DOHH2 (cell line): ENCODE measurements around the gene IPO9.

Source experiments
- H3F3A ChIP-seq: fragments of 200-600 bp; sonication (generic), shearing (Covaris generic); 2 replicates; pipeline ENCODE4 v1.6.0; 2016; ENCODE audit warnings: antibody characterized with exemption, mild to moderate bottlenecking; ENCODE audit not compliant: control insufficient read depth, insufficient read depth
- H3K27ac ChIP-seq: fragments of 200-600 bp; sonication (generic); 2 replicates; pipeline ENCODE4 v1.5.1; 2014; ENCODE audit warnings: low read depth, mild to moderate bottlenecking, low read length, moderate library complexity
- H3K27me3 ChIP-seq: fragments of 200-600 bp; sonication (generic); 2 replicates; pipeline ENCODE4 v1.6.1; 2014; ENCODE audit warnings: mild to moderate bottlenecking, low read length, mixed read lengths; ENCODE audit not compliant: control insufficient read depth
- H3K36me3 ChIP-seq: fragments of 200-600 bp; sonication (generic); 2 replicates; pipeline ENCODE4 v1.6.1; 2014; ENCODE audit warnings: mild to moderate bottlenecking, low read length, moderate library complexity, mixed read lengths; ENCODE audit not compliant: control insufficient read depth
- H3K4me1 ChIP-seq: fragments of 200-600 bp; sonication (generic); 2 replicates; pipeline ENCODE4 v1.6.1; 2014; ENCODE audit warnings: mild to moderate bottlenecking, low read length, mixed read lengths; ENCODE audit not compliant: control insufficient read depth
- H3K4me2 ChIP-seq: fragments of 200-600 bp; sonication (generic); 2 replicates; pipeline ENCODE4 v1.6.0; 2014; ENCODE audit warnings: mild to moderate bottlenecking, low read length, moderate library complexity
- H3K4me3 ChIP-seq: fragments of 200-600 bp; sonication (generic); 2 replicates; pipeline ENCODE4 v1.5.1; 2014; ENCODE audit warnings: mild to moderate bottlenecking, low read length, mixed read lengths
- H3K79me2 ChIP-seq: fragments of 200-600 bp; sonication (generic); 2 replicates; pipeline ENCODE4 v1.6.1; 2014; ENCODE audit warnings: mild to moderate bottlenecking, low read length, mixed read lengths; ENCODE audit not compliant: control insufficient read depth
- H3K9me2 ChIP-seq: fragments of 200-600 bp; sonication (generic); replicated peaks from 2 replicates; pipeline ENCODE4 v1.6.1; 2014; ENCODE audit warnings: mild to moderate bottlenecking, low read length, mixed read lengths; ENCODE audit not compliant: control insufficient read depth
- H3K9me3 ChIP-seq: fragments of 200-600 bp; sonication (generic); 2 replicates; pipeline ENCODE4 v1.6.1; 2014; ENCODE audit warnings: antibody characterized with exemption, low read length, mixed read lengths; ENCODE audit not compliant: control insufficient read depth, insufficient read depth
- H4K20me1 ChIP-seq: fragments of 200-600 bp; sonication (generic); 2 replicates; pipeline ENCODE4 v1.6.0; 2014; ENCODE audit warnings: low read depth, mild to moderate bottlenecking, antibody characterized with exemption, low read length, moderate library complexity; ENCODE audit not compliant: control insufficient read depth, insufficient read depth
- CTCF ChIP-seq: fragments of 200-600 bp; sonication (generic); IDR thresholded peaks from one replicate; pipeline ENCODE4 v1.5.1; 2014; ENCODE audit warnings: antibody characterized with exemption, mild to moderate bottlenecking, low read depth, low read length; ENCODE audit not compliant: poor library complexity, severe bottlenecking
- EZH2phosphoT487 ChIP-seq: fragments of 200-600 bp; sonication (generic); IDR thresholded peaks from 2 replicates; pipeline ENCODE4 v1.6.1; 2017; ENCODE audit warnings: borderline replicate concordance, mild to moderate bottlenecking, antibody characterized with exemption, low read length, moderate library complexity, mixed read lengths

The IPO9 gene

GRCh38 chr1:201781437-201781836 is 47.5 kb upstream of the IPO9 start:
- Histone ChIP-seq H3K27me3 (peaks cover 5% of the 10 kb centered on the region), H3K9me2 (no peaks in the 10 kb centered on the region), H3K4me2 (no peak overlapping the region), H3K27ac (no peak overlapping the region), H3K4me1 (no peaks in the 10 kb centered on the region), H3K9me3 (no peaks in the 10 kb centered on the region), H3K36me3 (no peaks in the 10 kb centered on the region), H3K4me3 (no peak overlapping the region), H4K20me1 (no peaks in the 10 kb centered on the region), H3K79me2 (no peaks in the 10 kb centered on the region), H3F3A (no peaks in the 10 kb centered on the region)
- TF ChIP-seq EZH2phosphoT487 (no peak), CTCF (no peak)

GRCh38 chr1:201782353-201782752 is 46.6 kb upstream of the IPO9 start:
- Histone ChIP-seq H3K36me3 (no peaks in the 10 kb centered on the region), H3K9me3 (no peaks in the 10 kb centered on the region), H3K4me1 (no peaks in the 10 kb centered on the region), H3K4me2 (no peak overlapping the region), H3K4me3 (no peak overlapping the region), H3K9me2 (no peaks in the 10 kb centered on the region), H3K27me3 (peaks cover 5% of the 10 kb centered on the region), H3K79me2 (no peaks in the 10 kb centered on the region), H3K27ac (no peak overlapping the region), H4K20me1 (no peaks in the 10 kb centered on the region), H3F3A (no peaks in the 10 kb centered on the region)
- no peak for TF ChIP-seq EZH2phosphoT487
- TF ChIP-seq CTCF: no peak

GRCh38 chr1:201783058-201783457 is 45.9 kb upstream of the IPO9 start:
- H3K27me3 ChIP-seq: peaks cover 5% of the 10 kb centered on the region
- no peaks in the 10 kb centered on the region for H3F3A ChIP-seq
- no peak overlapping the region for H3K27ac ChIP-seq
- H4K20me1 ChIP-seq: no peaks in the 10 kb centered on the region
- no peaks in the 10 kb centered on the region for H3K4me1 ChIP-seq
- H3K9me3 ChIP-seq: no peaks in the 10 kb centered on the region
- no peaks in the 10 kb centered on the region for H3K36me3 ChIP-seq
- no peaks in the 10 kb centered on the region for H3K79me2 ChIP-seq
- no peaks in the 10 kb centered on the region for H3K9me2 ChIP-seq
- TF ChIP-seq CTCF: no peak
- TF ChIP-seq EZH2phosphoT487: no peak
- H3K4me2 ChIP-seq: no peak overlapping the region
- no peak overlapping the region for H3K4me3 ChIP-seq

GRCh38 chr1:201783572-201783971 is 45.4 kb upstream of the IPO9 start:
- H3K79me2 ChIP-seq: no peaks in the 10 kb centered on the region
- peaks cover 5% of the 10 kb centered on the region for H3K27me3 ChIP-seq
- no peaks in the 10 kb centered on the region for H3K36me3 ChIP-seq

More at GRCh38 chr1:201783572-201783971, 45.4 kb upstream of the IPO9 start:
- Histone ChIP-seq H3K9me2 (no peaks in the 10 kb centered on the region), H3K27ac (no peak overlapping the region), H3K4me1 (no peaks in the 10 kb centered on the region), H3F3A (no peaks in the 10 kb centered on the region), H3K4me2 (no peak overlapping the region), H3K4me3 (no peak overlapping the region), H4K20me1 (no peaks in the 10 kb centered on the region), H3K9me3 (no peaks in the 10 kb centered on the region)
- no peak for TF ChIP-seq CTCF
- TF ChIP-seq EZH2phosphoT487: no peak
